Mucosa of stomach (tissue), 1 donor: ENCODE results near the gene CASKIN1.

ENCODE experiments used
- H3K27me3 ChIP-seq: one replicate; pipeline ENCODE4 v1.7.0; 2013; ENCODE audit warnings: mild to moderate bottlenecking, low read length; ENCODE audit not compliant: control insufficient read depth, insufficient read depth
- H3K36me3 ChIP-seq: one replicate; pipeline ENCODE4 v1.7.0; 2013; ENCODE audit warnings: low read length; ENCODE audit not compliant: control insufficient read depth, insufficient read depth
- H3K4me1 ChIP-seq: one replicate; pipeline ENCODE4 v1.7.0; 2013; ENCODE audit warnings: mild to moderate bottlenecking, low read length; ENCODE audit not compliant: control insufficient read depth, insufficient read depth
- H3K4me3 ChIP-seq: one replicate; pipeline ENCODE4 v1.7.0; 2013; ENCODE audit warnings: low read length
- H3K9ac ChIP-seq: one replicate; pipeline ENCODE4 v1.7.0; 2013; ENCODE audit warnings: mild to moderate bottlenecking, low read length, moderate library complexity
- H3K9me3 ChIP-seq: one replicate; pipeline ENCODE4 v1.7.0; 2013; ENCODE audit warnings: mild to moderate bottlenecking, low read length, moderate library complexity; ENCODE audit not compliant: control insufficient read depth
- donor health status: Pancreatic carcinoma.

Gene CASKIN1

DNA sequence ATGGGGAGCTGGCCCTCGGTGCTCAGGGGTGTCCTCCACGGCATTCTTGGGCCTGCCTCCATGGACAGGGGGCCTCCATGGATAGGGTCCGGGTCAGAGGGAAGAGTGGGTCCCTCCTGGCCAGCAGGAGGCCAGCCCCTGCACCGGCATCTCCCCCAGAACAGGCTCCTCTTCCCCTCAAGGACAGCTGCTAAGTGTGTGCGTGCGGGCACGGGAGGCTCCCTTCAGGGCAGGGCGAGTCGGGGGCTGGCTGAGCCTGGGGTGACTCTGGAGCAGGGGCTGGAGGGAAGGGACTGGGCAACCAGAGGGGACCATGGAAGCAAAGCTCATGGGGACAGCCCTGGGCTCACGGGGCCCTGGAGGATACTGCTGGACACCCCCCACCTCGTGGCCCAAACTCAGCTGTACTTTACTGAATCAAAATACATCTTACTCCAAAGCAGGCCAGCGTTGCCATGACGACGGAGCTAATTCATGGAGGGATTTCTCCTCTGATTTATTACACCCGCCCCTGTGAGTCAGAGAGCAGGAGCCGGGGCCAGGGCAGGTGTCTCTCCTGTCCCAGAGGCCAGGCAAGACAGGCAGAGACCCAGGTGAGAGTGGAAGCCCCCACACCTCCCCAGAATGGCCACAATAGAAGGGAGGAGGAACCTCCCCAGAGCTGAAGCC is 2.1 kb downstream of the CASKIN1 start:
- no peaks in the 10 kb centered on the region for H3K9me3 ChIP-seq
- H3K4me1 ChIP-seq = peaks cover 11% of the 10 kb centered on the region
- H3K9ac ChIP-seq = no peak overlapping the region
- no peaks in the 10 kb centered on the region for H3K36me3 ChIP-seq
- peaks cover 43% of the 10 kb centered on the region for H3K27me3 ChIP-seq
- H3K4me3 ChIP-seq = no peak overlapping the region

DNA sequence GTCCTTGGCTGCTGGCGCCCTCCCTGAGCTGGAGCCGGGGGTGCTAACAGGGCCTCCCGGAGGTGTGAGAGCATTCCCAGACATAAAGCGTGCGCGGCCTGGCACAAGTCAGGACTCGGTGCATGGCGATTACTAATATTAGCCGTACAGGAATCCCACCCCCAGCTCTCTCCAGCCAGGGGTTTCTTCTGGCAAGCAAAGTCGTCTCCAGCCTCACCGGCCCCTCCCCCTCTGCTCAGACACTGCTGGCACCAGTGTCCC is 5.0 kb downstream of the CASKIN1 start:
- H3K4me3 ChIP-seq = no peak overlapping the region
- H3K4me1 ChIP-seq = peaks cover 11% of the 10 kb centered on the region
- H3K27me3 ChIP-seq = peaks cover 23% of the 10 kb centered on the region
- no peaks in the 10 kb centered on the region for H3K36me3 ChIP-seq
- H3K9ac ChIP-seq = no peak overlapping the region
- H3K9me3 ChIP-seq = no peaks in the 10 kb centered on the region

DNA sequence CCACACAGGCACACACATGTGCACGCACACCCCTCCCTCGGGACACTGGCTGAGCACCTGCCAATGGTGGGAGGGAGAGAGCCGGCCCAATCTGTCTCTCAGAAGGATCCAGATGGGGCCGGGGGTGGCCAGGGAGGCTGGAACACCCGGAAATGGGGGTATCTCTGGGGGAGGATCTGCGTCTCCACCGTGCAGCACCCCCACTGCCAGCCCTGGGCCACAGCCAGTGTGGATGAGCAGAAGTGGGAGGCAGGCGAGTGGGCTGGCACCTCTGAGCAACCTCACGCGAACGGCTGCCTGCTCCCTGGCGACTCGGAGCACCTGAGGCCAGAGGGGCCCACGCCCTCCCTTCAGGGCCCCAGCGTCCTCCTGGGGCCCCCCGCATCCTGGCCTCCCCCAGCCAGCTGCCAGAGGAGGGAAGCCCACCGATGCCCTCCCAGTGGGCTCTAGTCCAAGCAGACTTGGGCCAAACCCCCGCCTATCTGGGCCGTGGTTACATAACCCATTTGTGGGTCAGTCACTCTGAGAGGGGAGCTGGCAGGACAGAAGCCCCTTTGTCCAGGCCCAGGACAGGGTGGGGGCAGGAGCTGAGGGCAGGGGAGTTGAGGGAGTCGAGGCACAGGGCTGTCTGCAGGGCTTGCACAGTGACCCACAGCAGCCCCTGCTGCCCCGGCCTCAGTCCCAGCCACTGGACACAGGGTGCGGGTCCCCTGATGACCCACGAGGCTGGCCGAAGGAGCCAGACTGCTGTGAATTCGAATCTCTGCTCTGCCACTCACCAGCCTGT is 5.6 kb downstream of the CASKIN1 start:
- Histone ChIP-seq H3K9me3 (no peaks in the 10 kb centered on the region), H3K4me3 (no peak overlapping the region), H3K36me3 (no peaks in the 10 kb centered on the region), H3K9ac (no peak overlapping the region), H3K4me1 (peaks cover 10% of the 10 kb centered on the region), H3K27me3 (peaks cover 20% of the 10 kb centered on the region)

DNA sequence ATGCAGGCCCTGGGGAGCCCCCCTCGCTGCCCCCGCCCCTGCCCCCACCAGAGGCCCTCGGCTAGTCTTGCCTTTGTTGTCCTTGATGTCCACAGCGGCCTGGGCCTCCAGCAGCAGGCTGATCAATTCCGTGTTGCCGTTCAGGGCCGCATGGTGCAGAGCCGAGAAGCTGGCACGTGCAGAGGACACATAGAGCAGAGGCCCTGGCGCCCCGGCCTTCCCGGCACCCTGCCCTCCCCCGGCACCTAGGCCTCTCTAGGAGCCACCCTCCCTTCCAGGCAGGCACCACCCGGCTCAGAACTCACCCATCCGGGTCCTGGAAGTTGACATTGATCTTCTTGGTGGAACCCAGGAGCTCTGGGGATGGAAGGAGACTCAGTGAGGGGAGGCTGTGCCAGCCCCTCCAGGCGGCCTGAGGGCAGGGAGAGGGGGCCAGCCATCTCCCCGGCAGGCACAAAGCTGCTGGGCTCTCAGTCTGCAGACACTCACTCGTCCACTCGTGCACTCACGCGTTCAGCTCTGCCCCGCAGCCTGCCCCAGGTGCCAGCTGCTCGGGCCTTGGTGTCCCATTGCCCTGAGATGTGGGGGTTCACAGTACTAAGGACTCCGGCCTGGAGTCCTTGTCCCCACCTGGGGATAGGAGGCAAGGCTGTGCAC is 6.3 kb downstream of the CASKIN1 start:
- no peak overlapping the region for H3K9ac ChIP-seq
- H3K4me1 ChIP-seq = peaks cover 3% of the 10 kb centered on the region
- no peak overlapping the region for H3K4me3 ChIP-seq
- no peaks in the 10 kb centered on the region for H3K9me3 ChIP-seq
- H3K27me3 ChIP-seq = peaks cover 13% of the 10 kb centered on the region
- no peaks in the 10 kb centered on the region for H3K36me3 ChIP-seq

DNA sequence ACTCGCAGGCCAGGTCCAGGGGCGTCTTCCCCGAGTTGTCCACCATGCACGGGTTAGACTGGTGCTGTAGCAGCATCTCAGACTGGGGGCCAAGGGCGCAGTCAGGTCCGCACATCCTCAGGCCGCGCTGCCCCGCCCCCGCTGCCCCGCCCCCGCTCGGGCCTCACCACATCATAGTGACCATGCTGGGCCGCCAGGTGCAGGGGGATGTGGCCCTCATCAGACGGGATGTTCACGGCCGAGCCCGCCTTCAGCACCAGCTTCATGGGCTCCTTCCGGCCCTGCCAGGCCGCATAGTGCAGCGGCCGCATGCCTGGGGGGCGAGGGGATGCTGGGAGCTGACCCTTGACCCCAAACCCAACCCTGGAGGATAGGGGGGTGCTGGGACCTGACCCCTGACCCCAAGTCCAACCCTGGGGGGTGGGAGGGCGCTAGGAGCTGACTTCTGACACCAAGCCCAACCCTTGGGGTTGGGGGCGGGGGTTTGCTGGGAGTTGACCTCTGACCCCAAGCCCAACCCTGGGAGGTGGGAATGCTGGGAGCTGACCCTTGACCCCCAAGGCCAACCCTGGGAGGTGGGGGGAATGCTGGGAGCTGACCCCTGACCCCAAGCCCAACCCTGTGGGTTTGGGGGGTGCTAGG is 7.0 kb downstream of the CASKIN1 start:
- H3K4me3 ChIP-seq = no peak overlapping the region
- H3K4me1 ChIP-seq = no peaks in the 10 kb centered on the region
- no peak overlapping the region for H3K9ac ChIP-seq
- no peaks in the 10 kb centered on the region for H3K36me3 ChIP-seq
- H3K27me3 ChIP-seq = peaks cover 5% of the 10 kb centered on the region
- H3K9me3 ChIP-seq = no peaks in the 10 kb centered on the region

DNA sequence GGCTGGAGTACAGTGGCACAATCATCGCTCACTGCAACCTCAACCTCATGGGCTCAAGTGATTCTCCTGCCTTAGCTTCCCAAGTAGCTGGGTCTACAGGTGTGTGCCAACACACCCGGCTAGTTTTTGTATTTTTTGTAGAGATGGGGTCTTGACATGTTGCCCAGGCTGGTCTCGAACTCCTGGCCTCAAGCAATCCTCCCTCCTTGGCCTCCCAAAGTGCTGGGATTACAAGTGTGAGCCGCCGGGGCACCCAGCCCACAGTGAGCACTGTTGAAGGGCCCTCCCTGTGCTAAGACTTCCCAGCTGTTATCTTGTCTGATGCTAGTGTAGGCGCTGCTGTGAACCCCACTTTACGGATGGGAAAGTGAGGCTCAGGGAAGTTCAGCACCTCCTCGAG is 8.0 kb downstream of the CASKIN1 start:
- no peaks in the 10 kb centered on the region for H3K4me1 ChIP-seq
- H3K9me3 ChIP-seq = no peaks in the 10 kb centered on the region
- H3K27me3 ChIP-seq = no peaks in the 10 kb centered on the region
- no peak overlapping the region for H3K4me3 ChIP-seq
- no peaks in the 10 kb centered on the region for H3K36me3 ChIP-seq
- H3K9ac ChIP-seq = no peak overlapping the region

DNA sequence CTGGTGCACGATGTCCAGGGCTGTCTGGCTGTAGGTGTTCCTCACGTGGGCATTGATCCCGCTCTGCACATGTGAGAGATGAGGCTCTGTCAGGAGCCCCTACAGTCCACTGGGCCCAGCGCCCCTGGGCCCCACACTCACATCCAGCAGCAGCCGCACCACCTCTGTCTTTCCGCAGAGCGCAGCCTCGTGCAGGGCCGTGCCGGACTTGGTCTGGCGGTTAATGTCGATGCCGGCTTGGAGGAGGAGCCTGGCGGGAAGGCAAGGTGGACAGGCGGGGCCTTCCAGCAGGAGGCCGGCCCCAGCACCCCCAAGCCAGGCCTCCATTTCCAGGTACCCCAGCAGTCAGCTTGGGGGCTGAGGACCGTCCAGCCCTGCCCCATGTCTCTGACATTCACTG is 9.2 kb downstream of the CASKIN1 start:
- no peaks in the 10 kb centered on the region for H3K4me1 ChIP-seq
- no peak overlapping the region for H3K9ac ChIP-seq
- no peak overlapping the region for H3K4me3 ChIP-seq
- H3K27me3 ChIP-seq = no peaks in the 10 kb centered on the region
- no peaks in the 10 kb centered on the region for H3K36me3 ChIP-seq
- H3K9me3 ChIP-seq = no peaks in the 10 kb centered on the region

DNA sequence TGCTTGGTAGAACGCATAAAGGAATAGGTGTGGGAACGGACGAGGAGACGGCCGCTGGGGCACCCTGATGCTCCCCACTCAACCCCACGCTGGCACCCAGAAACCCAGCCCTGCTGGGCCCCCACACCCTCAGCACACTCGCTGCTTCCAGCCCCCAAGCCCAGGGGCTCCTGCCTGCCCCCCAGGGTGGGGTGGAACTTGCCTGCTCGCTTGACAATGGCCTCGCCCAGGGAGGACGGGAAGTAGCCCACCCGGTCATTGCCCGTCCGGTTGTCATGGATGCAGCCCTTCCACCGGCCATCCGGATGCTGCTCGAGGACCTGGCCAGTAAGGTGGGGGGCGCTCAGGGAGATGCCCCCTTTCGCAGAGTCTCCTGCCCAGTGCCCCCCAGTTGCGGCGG is 9.9 kb downstream of the CASKIN1 start:
- Histone ChIP-seq H3K4me3 (no peak overlapping the region), H3K9ac (no peak overlapping the region), H3K4me1 (no peaks in the 10 kb centered on the region), H3K36me3 (no peaks in the 10 kb centered on the region), H3K27me3 (no peaks in the 10 kb centered on the region), H3K9me3 (no peaks in the 10 kb centered on the region)

DNA sequence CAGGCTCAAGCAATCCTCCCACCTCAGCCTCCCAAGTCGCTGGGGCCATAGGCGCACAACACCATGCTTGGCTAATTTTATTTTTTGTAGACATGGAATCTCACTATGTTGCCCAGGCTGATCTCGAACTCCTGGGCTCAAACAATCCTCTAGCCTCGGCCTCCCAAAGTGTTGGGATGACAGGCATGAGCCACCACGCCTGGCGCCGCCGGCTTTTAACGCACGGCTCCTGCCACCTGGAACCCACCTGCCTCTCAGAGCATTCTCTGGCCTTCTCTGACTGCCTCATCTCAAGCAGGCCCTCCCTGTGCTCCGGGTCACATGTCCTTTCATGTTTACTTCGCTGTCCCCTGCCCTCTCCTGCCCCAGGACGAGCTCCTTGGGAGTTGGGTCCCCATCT is 10.3 kb downstream of the CASKIN1 start:
- H3K4me3 ChIP-seq = no peak overlapping the region
- no peaks in the 10 kb centered on the region for H3K36me3 ChIP-seq
- no peaks in the 10 kb centered on the region for H3K4me1 ChIP-seq
- H3K9ac ChIP-seq = no peak overlapping the region
- no peaks in the 10 kb centered on the region for H3K27me3 ChIP-seq
- no peaks in the 10 kb centered on the region for H3K9me3 ChIP-seq

DNA sequence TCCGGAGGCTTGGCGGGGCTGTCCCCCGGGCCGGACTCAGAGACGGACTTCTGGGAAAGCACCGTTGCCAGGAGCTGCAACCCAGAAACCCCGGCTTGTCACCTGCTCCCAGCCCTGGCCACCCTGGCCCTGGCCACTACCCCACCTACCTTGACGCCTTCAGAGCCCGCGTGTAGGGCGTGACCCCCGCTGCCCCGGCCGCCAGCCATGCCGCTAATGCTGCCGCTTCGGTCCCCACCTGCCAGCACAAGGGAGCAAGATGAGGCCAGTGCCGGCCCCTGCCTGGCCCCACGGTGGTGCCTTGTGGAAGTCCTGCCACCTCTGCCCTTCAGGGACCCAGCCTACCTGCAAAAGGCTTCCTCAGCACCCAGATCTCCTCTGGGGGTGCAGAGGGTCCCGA is 11.4 kb downstream of the CASKIN1 start:
- Histone ChIP-seq H3K9me3 (no peaks in the 10 kb centered on the region), H3K4me1 (no peaks in the 10 kb centered on the region), H3K27me3 (no peaks in the 10 kb centered on the region), H3K4me3 (no peak overlapping the region), H3K36me3 (no peaks in the 10 kb centered on the region), H3K9ac (no peak overlapping the region)

DNA sequence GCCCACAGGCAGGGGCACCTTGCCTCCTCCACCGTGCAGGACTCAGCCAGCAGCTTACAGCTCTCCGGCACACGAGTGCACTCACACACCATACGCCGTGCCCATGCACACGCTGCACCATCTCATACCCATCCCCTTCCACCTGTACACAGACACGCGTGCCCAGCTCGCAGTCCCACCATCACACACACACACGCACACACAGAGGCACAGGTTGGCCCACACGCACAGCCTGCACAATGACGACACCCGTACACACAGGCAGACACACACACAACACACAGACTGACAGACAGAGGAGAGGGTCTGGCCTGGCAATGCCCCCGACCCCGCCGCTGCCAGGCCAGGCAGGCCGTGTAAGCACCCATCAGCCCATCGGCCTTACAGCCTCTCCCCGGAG is 12.1 kb downstream of the CASKIN1 start:
- Histone ChIP-seq H3K27me3 (no peaks in the 10 kb centered on the region), H3K4me1 (no peaks in the 10 kb centered on the region), H3K9me3 (no peaks in the 10 kb centered on the region), H3K4me3 (no peak overlapping the region), H3K9ac (no peak overlapping the region), H3K36me3 (no peaks in the 10 kb centered on the region)

DNA sequence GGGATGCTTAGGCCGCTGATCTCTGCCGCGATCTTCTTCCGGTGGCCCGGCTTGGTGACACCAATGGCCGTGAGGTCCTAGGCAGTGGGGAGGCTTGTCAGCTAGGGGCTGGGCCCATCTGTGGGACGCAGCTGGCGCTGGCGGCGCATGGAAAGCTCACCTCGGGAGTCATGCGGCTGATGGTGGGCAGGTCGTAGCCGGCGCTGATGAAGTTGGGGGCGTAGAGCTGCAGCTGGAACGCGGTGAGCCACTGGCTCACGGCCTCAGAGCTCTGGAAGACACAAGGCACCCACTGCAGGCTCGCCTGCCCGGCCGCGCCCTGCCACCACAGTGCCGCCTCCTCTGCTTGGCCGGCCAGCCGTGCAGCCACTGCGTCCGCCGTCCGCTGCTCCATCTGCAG is 12.7 kb downstream of the CASKIN1 start:
- Histone ChIP-seq H3K9ac (no peak overlapping the region), H3K27me3 (no peaks in the 10 kb centered on the region), H3K9me3 (no peaks in the 10 kb centered on the region), H3K36me3 (no peaks in the 10 kb centered on the region), H3K4me3 (no peak overlapping the region), H3K4me1 (no peaks in the 10 kb centered on the region)
